NB4 (cell line): Measurements from ENCODE around the gene C16orf96.
A peak's percentile ranks its signal among the peaks of the same experiment; 100 is the strongest.
"Not testable (repeated sequence)": the region's sequence is repeated elsewhere in the genome, so short reads cannot be mapped to it uniquely, and the experiment has no call there.

ENCODE experiments used
- DNase-seq: peaks from one replicate; pipeline ENCODE4 v3.0.0; 2010; ENCODE audit warnings: low read depth
- H3K4me3 ChIP-seq: one replicate; pipeline ENCODE4 v1.5.1; 2011; ENCODE audit warnings: mild to moderate bottlenecking, low read depth, low read length, moderate library complexity
- MYC ChIP-seq: IDR thresholded peaks from 2 replicates; pipeline ENCODE4 v1.6.1; 2011; ENCODE audit warnings: low read depth, low read length
- POLR2A ChIP-seq: IDR thresholded peaks from 2 replicates; pipeline ENCODE4 v1.6.1; 2011; ENCODE audit warnings: mild to moderate bottlenecking; ENCODE audit not compliant: insufficient read length; ENCODE audit errors: extremely low read depth
- TF ChIP-seq, protein P1 (sequence below): IDR thresholded peaks from 2 replicates; pipeline ENCODE4 v1.6.1; 2011; ENCODE audit warnings: low read depth, low read length
- TF ChIP-seq, protein P2 (sequence below): IDR thresholded peaks from one replicate; pipeline ENCODE4 v1.5.1; 2012; ENCODE audit warnings: low read depth, low read length

C16orf96 gene

DNA sequence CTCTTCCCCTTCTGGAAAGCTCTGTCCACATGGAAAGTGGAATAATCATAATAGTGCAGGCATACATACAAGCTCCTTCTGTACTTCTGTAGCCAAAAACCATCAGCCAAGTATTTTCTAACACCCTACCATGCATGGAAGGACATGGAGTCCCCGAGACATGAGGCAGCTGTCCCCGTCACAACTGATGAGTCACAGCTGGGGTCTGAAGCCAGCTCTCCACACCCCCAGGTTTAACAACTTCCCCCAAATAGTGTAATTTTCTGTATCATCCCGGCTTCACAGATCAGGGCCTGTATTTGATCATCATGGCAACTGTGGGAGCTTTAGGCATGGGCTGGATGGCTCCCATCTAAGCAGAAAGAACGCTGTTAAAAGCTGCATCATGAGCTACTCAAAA is 16.6 kb downstream of the C16orf96 start:
- DNase-seq: peak; percentile 81
- no peak for TF ChIP-seq POLR2A
- TF ChIP-seq MYC: no peak
- TF ChIP-seq, protein P1, sequence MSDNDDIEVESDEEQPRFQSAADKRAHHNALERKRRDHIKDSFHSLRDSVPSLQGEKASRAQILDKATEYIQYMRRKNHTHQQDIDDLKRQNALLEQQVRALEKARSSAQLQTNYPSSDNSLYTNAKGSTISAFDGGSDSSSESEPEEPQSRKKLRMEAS: peak; percentile 47; the same call in 1 of the 2 replicates
- TF ChIP-seq, protein P2, sequence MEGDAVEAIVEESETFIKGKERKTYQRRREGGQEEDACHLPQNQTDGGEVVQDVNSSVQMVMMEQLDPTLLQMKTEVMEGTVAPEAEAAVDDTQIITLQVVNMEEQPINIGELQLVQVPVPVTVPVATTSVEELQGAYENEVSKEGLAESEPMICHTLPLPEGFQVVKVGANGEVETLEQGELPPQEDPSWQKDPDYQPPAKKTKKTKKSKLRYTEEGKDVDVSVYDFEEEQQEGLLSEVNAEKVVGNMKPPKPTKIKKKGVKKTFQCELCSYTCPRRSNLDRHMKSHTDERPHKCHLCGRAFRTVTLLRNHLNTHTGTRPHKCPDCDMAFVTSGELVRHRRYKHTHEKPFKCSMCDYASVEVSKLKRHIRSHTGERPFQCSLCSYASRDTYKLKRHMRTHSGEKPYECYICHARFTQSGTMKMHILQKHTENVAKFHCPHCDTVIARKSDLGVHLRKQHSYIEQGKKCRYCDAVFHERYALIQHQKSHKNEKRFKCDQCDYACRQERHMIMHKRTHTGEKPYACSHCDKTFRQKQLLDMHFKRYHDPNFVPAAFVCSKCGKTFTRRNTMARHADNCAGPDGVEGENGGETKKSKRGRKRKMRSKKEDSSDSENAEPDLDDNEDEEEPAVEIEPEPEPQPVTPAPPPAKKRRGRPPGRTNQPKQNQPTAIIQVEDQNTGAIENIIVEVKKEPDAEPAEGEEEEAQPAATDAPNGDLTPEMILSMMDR: no peak

DNA sequence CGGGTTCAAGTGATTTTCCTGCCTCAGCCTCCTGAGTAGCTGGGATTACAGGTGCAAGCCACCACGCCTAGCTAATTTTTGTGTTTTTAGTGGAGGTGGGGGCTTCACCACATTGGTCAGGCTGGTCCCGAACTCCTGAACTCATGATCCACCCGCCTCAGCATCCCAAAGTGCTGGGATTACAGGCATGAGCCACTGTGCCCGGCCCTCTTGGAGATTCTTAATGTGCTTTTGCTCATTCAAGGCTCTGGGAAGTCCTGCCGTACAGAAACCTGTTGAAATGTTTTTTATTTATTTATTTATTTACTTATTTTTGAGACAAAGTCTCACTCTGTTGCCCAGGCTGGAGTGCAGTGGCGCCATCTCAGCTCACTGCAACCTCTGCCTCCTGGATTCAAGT is 17.8 kb downstream of the C16orf96 start:
- DNase-seq, H3K4me3 ChIP-seq: not testable (repeated sequence)

More for the DNA sequence above, 16.6 kb downstream of the C16orf96 start:
- H3K4me3 ChIP-seq: no peak overlapping the region

DNA sequence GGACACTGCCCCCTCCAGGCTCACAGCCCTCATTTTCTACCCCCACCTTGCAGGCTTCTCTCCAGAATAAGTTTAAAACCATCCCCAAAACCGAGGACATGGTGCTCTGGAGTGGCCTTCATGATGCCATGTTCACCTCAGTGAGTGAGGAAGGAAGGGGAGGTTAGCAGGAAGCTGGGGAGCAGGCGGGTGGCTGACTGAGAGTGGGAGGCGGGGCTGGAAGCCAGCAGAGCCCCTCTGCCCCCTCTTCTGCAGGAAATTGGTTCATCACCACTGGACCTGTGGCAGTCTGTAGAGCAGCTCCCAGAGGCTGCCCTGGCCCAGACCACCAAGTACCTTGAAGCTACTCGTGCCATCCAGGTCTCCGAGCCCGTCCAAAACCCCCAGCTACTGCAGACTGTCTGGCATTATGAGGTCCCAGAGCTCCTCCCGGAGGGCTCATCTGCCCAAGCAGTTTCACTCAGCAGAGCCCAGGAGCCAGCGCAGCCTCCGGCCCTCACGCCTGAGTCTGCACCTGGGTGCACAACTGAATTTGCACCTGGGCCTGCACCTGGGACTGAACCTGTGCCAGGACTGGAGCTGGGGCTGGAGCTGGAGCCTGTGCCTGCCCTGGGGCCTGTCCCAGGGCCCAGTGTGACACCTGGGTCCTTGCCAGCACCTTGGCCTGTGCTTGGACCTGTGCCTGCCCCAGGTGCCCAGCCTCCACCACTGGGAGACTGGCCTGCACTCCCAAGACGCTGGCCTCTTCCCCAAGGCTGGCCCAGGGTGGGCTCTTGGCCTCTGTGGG is 19.0 kb downstream of the C16orf96 start:
- no peak overlapping the region for H3K4me3 ChIP-seq
- DNase-seq: peak; percentile 35
- no peak for TF ChIP-seq POLR2A
- TF ChIP-seq, protein P1: no peak
- no peak for TF ChIP-seq MYC
- TF ChIP-seq, protein P2: no peak

DNA sequence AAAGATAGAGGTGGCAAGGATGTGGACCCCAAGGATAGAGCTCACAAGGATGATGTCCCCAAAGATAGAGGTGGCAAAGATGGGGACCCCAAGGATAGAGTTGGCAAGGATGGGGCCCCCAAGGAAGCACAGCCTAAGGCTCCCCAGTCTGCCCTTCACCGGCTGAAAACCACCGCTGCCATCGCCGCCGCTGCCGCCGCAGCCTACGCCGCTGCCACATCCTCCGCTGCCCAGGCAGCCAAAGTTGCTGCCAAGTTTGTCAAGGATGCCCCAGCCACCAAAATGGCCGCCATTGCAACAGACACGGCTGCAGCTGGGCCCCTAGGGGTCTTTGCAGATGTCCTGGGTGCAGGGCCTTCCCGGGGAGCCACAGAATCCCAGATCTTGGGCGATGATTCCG is 19.9 kb downstream of the C16orf96 start:
- TF ChIP-seq MYC (no peak), POLR2A (no peak)
- DNase-seq: no peak

DNA sequence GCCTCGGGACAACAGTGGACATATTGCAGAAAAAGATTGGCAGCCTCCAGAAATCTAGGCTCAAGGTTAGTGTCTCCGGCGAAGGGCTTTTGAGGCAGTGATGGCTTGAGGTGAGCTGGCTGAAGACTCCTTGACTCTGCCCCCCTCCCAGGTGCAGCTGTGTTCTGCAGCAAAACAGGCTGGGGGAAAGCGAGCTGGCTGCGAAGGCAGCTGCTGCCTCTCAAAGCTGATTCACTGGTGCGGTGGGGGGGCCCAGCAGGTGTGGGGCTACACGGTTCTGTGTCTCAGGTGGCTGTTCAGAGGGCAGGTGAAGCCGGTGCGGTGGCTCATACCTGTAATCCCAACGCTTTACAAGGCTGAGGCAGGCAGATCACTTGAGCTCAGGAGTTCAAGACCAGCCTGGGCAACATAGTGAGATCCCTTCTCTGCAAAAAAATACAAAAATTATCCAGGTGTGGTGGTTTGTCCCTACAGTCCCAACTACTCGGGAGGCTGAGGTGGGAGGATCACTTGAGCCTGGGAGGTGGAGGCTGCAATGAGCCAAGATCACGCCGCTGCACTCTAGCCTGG is 22.9 kb downstream of the C16orf96 start:
- DNase-seq: no peak
- TF ChIP-seq MYC (no peak), POLR2A (no peak)
- TF ChIP-seq, protein P1: no peak
- TF ChIP-seq, protein P2: no peak
- no peak overlapping the region for H3K4me3 ChIP-seq

More for the DNA sequence above, 19.9 kb downstream of the C16orf96 start:
- H3K4me3 ChIP-seq: no peak overlapping the region

DNA sequence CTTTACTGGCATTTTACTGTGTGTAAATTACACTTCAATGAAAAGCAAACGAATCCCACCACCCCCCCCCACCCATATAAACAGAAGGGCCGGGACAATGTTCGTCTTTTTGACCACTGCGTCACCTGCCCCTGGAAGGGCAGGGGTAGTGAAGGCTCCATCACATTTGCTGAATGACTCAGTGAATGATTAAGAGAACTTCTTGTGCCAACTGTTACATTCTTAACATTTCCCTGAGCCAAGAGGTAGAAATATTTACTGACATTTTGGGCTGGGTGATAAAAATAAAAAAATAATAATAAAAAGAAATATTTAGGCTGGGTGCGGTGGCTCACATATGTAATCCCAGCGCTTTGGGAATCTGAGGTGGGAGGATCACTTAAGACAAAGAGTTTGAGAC is 24.1 kb downstream of the C16orf96 start:
- no peak for DNase-seq
- no peak overlapping the region for H3K4me3 ChIP-seq
- TF ChIP-seq, protein P2: no peak
- TF ChIP-seq, protein P1: no peak
- TF ChIP-seq MYC (no peak), POLR2A (no peak)
